Trophoblast cell (in vitro differentiated cells and primary cell): Measurements from ENCODE around the gene UVSSA.

Experiments used
- DNase-seq, 2 donors: peaks; one replicate each; pipeline ENCODE4 v3.0.0-alpha.2; 2016
- H2AFZ ChIP-seq: 2 replicates; pipeline ENCODE4 v1.6.1; 2013; ENCODE audit warnings: low read length, moderate library complexity, mild to moderate bottlenecking; ENCODE audit not compliant: insufficient read depth, poor library complexity
- H2AK5ac ChIP-seq: 2 replicates; pipeline ENCODE4 v1.6.1; 2013; ENCODE audit warnings: mild to moderate bottlenecking, low read length
- H2BK120ac ChIP-seq: 2 replicates; pipeline ENCODE4 v1.6.1; 2013; ENCODE audit warnings: low read length, mild to moderate bottlenecking, moderate library complexity; ENCODE audit not compliant: insufficient read depth, poor library complexity
- H2BK12ac ChIP-seq: 2 replicates; pipeline ENCODE4 v1.6.1; 2013; ENCODE audit warnings: mild to moderate bottlenecking, low read length, moderate library complexity
- H2BK5ac ChIP-seq: 2 replicates; pipeline ENCODE4 v1.6.1; 2013; ENCODE audit warnings: low read length, low read depth, moderate library complexity, mild to moderate bottlenecking; ENCODE audit not compliant: poor library complexity
- H3K14ac ChIP-seq: 2 replicates; pipeline ENCODE4 v1.6.1; 2013; ENCODE audit warnings: mild to moderate bottlenecking, low read length
- H3K18ac ChIP-seq: 2 replicates; pipeline ENCODE4 v1.6.1; 2013; ENCODE audit warnings: mild to moderate bottlenecking, low read length
- H3K23ac ChIP-seq: 2 replicates; pipeline ENCODE4 v1.6.1; 2013; ENCODE audit warnings: low read length
- H3K27ac ChIP-seq: 2 replicates; pipeline ENCODE4 v1.5.1; 2013; ENCODE audit warnings: low read depth, mild to moderate bottlenecking, inconsistent platforms, low read length, moderate library complexity
- H3K27me3 ChIP-seq: 2 replicates; pipeline ENCODE4 v1.6.1; 2013; ENCODE audit warnings: inconsistent platforms, mild to moderate bottlenecking, low read length, moderate library complexity; ENCODE audit not compliant: insufficient read depth
- H3K36me3 ChIP-seq, 2 experiments: 1 replicate in 1 of 2; 2 replicates in 1 of 2; pipeline ENCODE4 v1.6.1; 2013; ENCODE audit warnings: low read length in 2 of 2, mild to moderate bottlenecking in 2 of 2, moderate library complexity in 1 of 2; ENCODE audit not compliant: insufficient read depth in 2 of 2, control insufficient read depth in 1 of 2
- H3K4ac ChIP-seq: 2 replicates; pipeline ENCODE4 v1.6.1; 2013; ENCODE audit warnings: low read depth, mild to moderate bottlenecking, low read length, moderate library complexity
- H3K4me1 ChIP-seq, 2 experiments: 1 replicate in 1 of 2; 2 replicates in 1 of 2; pipeline ENCODE4 v1.6.1; 2013; ENCODE audit warnings: low read length in 2 of 2, mild to moderate bottlenecking in 2 of 2, moderate library complexity in 1 of 2; ENCODE audit not compliant: insufficient read depth in 2 of 2, control insufficient read depth in 1 of 2
- H3K4me2 ChIP-seq: 2 replicates; pipeline ENCODE4 v1.6.1; 2013; ENCODE audit warnings: inconsistent platforms, mild to moderate bottlenecking, low read length, moderate library complexity
- H3K4me3 ChIP-seq: 2 replicates; pipeline ENCODE4 v1.5.1; 2013; ENCODE audit warnings: mild to moderate bottlenecking, low read depth, low read length, inconsistent platforms
- H3K79me1 ChIP-seq: one replicate; pipeline ENCODE4 v1.6.1; 2013; ENCODE audit warnings: low read length
- H3K79me2 ChIP-seq: 2 replicates; pipeline ENCODE4 v1.6.1; 2013; ENCODE audit warnings: low read length, mild to moderate bottlenecking; ENCODE audit not compliant: control insufficient read depth, insufficient read depth, poor library complexity
- H3K9ac ChIP-seq: 2 replicates; pipeline ENCODE4 v1.6.1; 2013; ENCODE audit warnings: mild to moderate bottlenecking, low read length
- H3K9me3 ChIP-seq: 2 replicates; pipeline ENCODE4 v1.6.1; 2013; ENCODE audit warnings: low read depth, mild to moderate bottlenecking, control low read depth, inconsistent platforms, low read length; ENCODE audit not compliant: insufficient read depth
- H4K12ac ChIP-seq: 2 replicates; pipeline ENCODE4 v1.6.1; 2013; ENCODE audit warnings: low read depth, mild to moderate bottlenecking, low read length, moderate library complexity
- H4K8ac ChIP-seq: 2 replicates; pipeline ENCODE4 v1.6.1; 2013; ENCODE audit warnings: low read depth, mild to moderate bottlenecking, low read length, moderate library complexity
- H4K91ac ChIP-seq: one replicate; pipeline ENCODE4 v1.6.1; 2013; ENCODE audit warnings: low read depth, mild to moderate bottlenecking, low read length, moderate library complexity
- WGBS: extraction: QIAGEN DNeasy Blood & Tissue Kit; methylation state at CpG from one replicate; pipeline ENCODE4 v1.1.7; 2013; ENCODE audit warnings: missing lambda C conversion rate; ENCODE audit not compliant: insufficient read length, insufficient coverage; ENCODE audit errors: extremely low coverage; 5-methylcytosine and 5-hydroxymethylcytosine counted together

Gene UVSSA

GRCh38 chr4:1403177-1403583, 56.2 kb downstream of the UVSSA start:
- DNase-seq: no peak
- Histone ChIP-seq H2BK120ac (no peak overlapping the region), H3K14ac (no peak overlapping the region), H3K9me3 (peaks cover 49% of the 10 kb centered on the region), H2BK5ac (no peak overlapping the region), H3K4ac (no peak overlapping the region), H2AK5ac (no peak overlapping the region), H3K27ac (no peak overlapping the region), H4K8ac (no peak overlapping the region), H3K9ac (no peak overlapping the region), H3K4me3 (no peak overlapping the region), H2AFZ (no peak overlapping the region), H3K18ac (no peak overlapping the region), H4K12ac (no peak overlapping the region), H3K79me2 (no peaks in the 10 kb centered on the region), H4K91ac (no peak overlapping the region), H3K36me3 (no peaks in the 10 kb centered on the region), H2BK12ac (no peak overlapping the region), H3K27me3 (peaks cover 71% of the 10 kb centered on the region), H3K79me1 (no peaks in the 10 kb centered on the region), H3K4me2 (no peak overlapping the region), H3K23ac (no peak overlapping the region), H3K4me1 (no peaks in the 10 kb centered on the region)
- WGBS: no CpG with 5 or more reads among the region's 58 CpGs

GRCh38 chr4:1403591-1404572, 56.9 kb downstream of the UVSSA start:
- peaks cover 78% of the 10 kb centered on the region for H3K27me3 ChIP-seq
- no peak overlapping the region for H2BK120ac ChIP-seq
- DNase-seq: no peak
- no peak overlapping the region for H3K27ac ChIP-seq
- no peak overlapping the region for H3K14ac ChIP-seq
- no peak overlapping the region for H2BK12ac ChIP-seq
- H4K91ac ChIP-seq: no peak overlapping the region
- H3K9me3 ChIP-seq: peaks cover 46% of the 10 kb centered on the region
- H3K4me2 ChIP-seq: no peak overlapping the region
- no peak overlapping the region for H2BK5ac ChIP-seq
- H3K9ac ChIP-seq: no peak overlapping the region
- H2AK5ac ChIP-seq: no peak overlapping the region
- H3K79me2 ChIP-seq: no peaks in the 10 kb centered on the region
- H2AFZ ChIP-seq: no peak overlapping the region
- no peak overlapping the region for H3K4ac ChIP-seq
- H3K4me1 ChIP-seq: no peaks in the 10 kb centered on the region
- H3K23ac ChIP-seq: no peak overlapping the region
- no peak overlapping the region for H4K8ac ChIP-seq
- H3K79me1 ChIP-seq: no peaks in the 10 kb centered on the region
- H3K18ac ChIP-seq: no peak overlapping the region
- WGBS: no CpG with 5 or more reads among the region's 107 CpGs
- H3K36me3 ChIP-seq: no peaks in the 10 kb centered on the region
- no peak overlapping the region for H3K4me3 ChIP-seq
- H4K12ac ChIP-seq: no peak overlapping the region

- no CpG with 5 or more reads among the region's 54 CpGs for WGBS
- H3K23ac ChIP-seq: no peak overlapping the region
- peaks cover 39% of the 10 kb centered on the region for H3K9me3 ChIP-seq
- no peak overlapping the region for H2AFZ ChIP-seq
- no peak overlapping the region for H4K12ac ChIP-seq
- no peaks in the 10 kb centered on the region for H3K4me1 ChIP-seq
- H3K36me3 ChIP-seq: no peaks in the 10 kb centered on the region
- no peak overlapping the region for H3K27ac ChIP-seq
- no peak overlapping the region for H3K4me2 ChIP-seq
- H3K27me3 ChIP-seq: peaks cover 84% of the 10 kb centered on the region
- DNase-seq: no peak
- no peak overlapping the region for H2AK5ac ChIP-seq
- no peak overlapping the region for H3K18ac ChIP-seq
- H4K91ac ChIP-seq: no peak overlapping the region
- H3K9ac ChIP-seq: no peak overlapping the region
- H3K4ac ChIP-seq: no peak overlapping the region
- no peak overlapping the region for H3K4me3 ChIP-seq
- no peak overlapping the region for H2BK12ac ChIP-seq
- no peaks in the 10 kb centered on the region for H3K79me2 ChIP-seq
- H3K14ac ChIP-seq: no peak overlapping the region
- no peak overlapping the region for H2BK120ac ChIP-seq
- H4K8ac ChIP-seq: no peak overlapping the region
- H2BK5ac ChIP-seq: no peak overlapping the region
- H3K79me1 ChIP-seq: no peaks in the 10 kb centered on the region
These were observed 57.7 kb downstream of the UVSSA start for GRCh38 chr4:1404573-1405253.

- Histone ChIP-seq H2AFZ (no peak overlapping the region), H3K27ac (no peak overlapping the region), H3K79me1 (no peaks in the 10 kb centered on the region), H3K4ac (no peak overlapping the region), H2BK12ac (no peak overlapping the region), H4K12ac (no peak overlapping the region), H2BK5ac (no peak overlapping the region), H3K36me3 (no peaks in the 10 kb centered on the region), H3K4me3 (no peak overlapping the region), H3K4me2 (no peak overlapping the region), H2BK120ac (no peak overlapping the region), H4K91ac (no peak overlapping the region), H3K9me3 (peaks cover 37% of the 10 kb centered on the region), H4K8ac (no peak overlapping the region), H2AK5ac (no peak overlapping the region), H3K79me2 (no peaks in the 10 kb centered on the region), H3K18ac (no peak overlapping the region), H3K4me1 (no peaks in the 10 kb centered on the region), H3K14ac (no peak overlapping the region), H3K23ac (no peak overlapping the region), H3K27me3 (peaks cover 87% of the 10 kb centered on the region), H3K9ac (no peak overlapping the region)
- DNase-seq: no peak
- no CpG with 5 or more reads among the region's 26 CpGs for WGBS
These were observed 58.2 kb downstream of the UVSSA start for GRCh38 chr4:1405254-1405635.
